AG04449 (cell line): Measurements from ENCODE around the gene DCAF16.

Experiments
- CTCF ChIA-PET: fragments of 350-600 bp; formaldehyde crosslinking; extraction: SDS; loops from one replicate; lab custom pipeline; 2021; ENCODE audit warnings: antibody characterized with exemption; lab: Yijun Ruan, JAX
- POLR2A ChIA-PET: fragments of 400-600, 350-600 bp; formaldehyde crosslinking; extraction: SDS; loops from one replicate; lab custom pipeline; 2020; ENCODE audit warnings: antibody characterized with exemption, inconsistent platforms; lab: Yijun Ruan, JAX
- DNase-seq: peaks from one replicate; pipeline ENCODE4 v3.0.0-alpha.2; 2010; ENCODE audit warnings: low read depth, low spot score
- H3K4me3 ChIP-seq: 2 replicates; pipeline ENCODE4 v1.5.1; 2011; ENCODE audit warnings: low read depth, mild to moderate bottlenecking, control low read depth, low read length
- TF ChIP-seq, protein P1 (sequence below): IDR thresholded peaks from one replicate; pipeline ENCODE4 v1.5.1; 2011; ENCODE audit warnings: mild to moderate bottlenecking, moderate library complexity, low read length, control low read depth, inconsistent platforms; ENCODE audit not compliant: insufficient read depth; ENCODE audit errors: missing control alignments

Gene DCAF16

DNA sequence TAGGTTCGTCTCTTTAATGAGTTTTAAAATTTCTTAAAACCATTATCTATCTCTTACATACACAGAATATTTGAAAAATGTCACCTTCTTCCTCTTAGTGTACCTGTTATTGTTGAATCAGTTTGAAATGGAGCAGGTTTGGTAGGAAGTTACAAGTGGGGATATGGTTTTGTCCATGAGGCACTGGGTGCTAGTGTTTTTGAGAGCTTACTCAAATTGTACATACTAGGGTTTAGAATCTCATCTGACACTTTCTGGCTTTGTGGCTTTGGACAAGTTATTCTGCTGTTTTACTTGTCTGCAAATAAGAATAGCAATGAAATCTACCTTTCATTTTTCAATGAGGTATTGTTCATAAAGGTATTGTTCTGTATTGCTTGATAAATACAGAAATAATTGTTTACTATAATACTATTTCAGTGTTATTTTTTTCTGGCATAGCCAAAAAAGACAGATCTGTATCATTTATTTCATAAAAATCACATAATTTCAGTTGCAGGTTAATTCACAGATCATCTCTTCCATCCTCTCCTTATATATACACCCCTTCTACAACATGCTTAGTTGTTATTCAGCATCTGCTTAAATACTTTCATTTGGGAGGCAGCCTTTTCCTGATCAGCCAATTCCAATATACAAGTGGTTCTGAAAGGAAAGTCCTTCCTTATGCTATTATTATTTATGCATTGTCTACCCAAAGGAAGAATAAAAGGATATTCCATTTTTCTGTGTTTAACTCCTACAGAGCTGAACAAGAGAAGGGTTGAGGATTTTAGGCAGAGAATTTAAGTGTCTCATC lies 13.5 kb upstream of the DCAF16 start:
- H3K4me3 ChIP-seq = no peak overlapping the region
- TF ChIP-seq, protein P1, sequence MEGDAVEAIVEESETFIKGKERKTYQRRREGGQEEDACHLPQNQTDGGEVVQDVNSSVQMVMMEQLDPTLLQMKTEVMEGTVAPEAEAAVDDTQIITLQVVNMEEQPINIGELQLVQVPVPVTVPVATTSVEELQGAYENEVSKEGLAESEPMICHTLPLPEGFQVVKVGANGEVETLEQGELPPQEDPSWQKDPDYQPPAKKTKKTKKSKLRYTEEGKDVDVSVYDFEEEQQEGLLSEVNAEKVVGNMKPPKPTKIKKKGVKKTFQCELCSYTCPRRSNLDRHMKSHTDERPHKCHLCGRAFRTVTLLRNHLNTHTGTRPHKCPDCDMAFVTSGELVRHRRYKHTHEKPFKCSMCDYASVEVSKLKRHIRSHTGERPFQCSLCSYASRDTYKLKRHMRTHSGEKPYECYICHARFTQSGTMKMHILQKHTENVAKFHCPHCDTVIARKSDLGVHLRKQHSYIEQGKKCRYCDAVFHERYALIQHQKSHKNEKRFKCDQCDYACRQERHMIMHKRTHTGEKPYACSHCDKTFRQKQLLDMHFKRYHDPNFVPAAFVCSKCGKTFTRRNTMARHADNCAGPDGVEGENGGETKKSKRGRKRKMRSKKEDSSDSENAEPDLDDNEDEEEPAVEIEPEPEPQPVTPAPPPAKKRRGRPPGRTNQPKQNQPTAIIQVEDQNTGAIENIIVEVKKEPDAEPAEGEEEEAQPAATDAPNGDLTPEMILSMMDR = no peak
- POLR2A ChIA-PET = no interaction called here
- CTCF ChIA-PET = interaction anchor here (4.9 kb wide), 1 partner anchor 8 kb away, joined by 38 read pairs; no protein-coding TSS in a partner anchor
- no peak for DNase-seq

DNA sequence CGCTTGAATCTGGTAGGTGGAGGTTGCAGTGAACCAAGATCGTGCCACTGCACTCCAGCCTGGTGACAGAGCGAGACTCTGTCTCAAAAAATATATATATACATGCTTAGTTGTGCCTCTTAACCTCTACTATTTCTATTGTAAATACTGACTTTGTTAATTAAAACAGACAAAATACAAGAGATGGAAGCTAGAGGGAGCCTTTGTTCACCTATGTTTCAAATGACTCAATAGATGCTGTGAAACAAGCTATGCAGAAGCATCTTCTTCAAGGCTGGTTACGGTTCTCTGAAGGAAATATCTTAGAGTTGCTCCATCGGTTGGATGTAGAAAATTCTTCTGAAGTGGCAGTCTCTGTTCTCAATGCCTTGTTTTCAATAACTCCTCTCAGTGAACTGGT lies 6.5 kb upstream of the DCAF16 start:
- ChIA-PET POLR2A (interaction anchor here (1.0 kb wide), 1 partner anchor 239 kb away, joined by 3 read pairs; no protein-coding TSS in a partner anchor), CTCF (interaction anchor here (0.6 to 3.9 kb wide), 31 partner anchors 9 to 802 kb away, joined by 3 to 38 read pairs (median 5); partner anchors contain the start of gene LCORL)

DNA sequence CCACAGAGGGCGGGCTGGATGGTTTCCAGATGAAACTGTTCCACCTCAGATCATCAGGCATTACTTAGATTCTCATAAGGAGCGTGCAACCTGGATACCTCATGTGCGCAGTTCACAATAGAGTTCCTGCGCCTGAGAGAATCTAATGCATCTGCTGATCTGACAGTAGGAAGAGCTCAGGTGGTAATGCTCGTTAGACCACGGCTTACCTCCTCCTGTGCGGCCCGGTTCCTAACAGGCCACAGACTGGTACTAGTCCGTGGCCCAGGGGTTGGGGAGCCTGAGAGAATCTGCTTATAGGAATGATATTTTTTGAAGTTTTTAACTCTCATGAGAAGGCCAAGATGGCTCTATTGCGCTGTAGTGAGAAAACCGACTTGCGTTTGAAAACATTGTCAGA lies 5.6 kb upstream of the DCAF16 start:
- CTCF ChIA-PET = interaction anchor here (0.8 to 3.9 kb wide), 27 partner anchors 8 to 779 kb away, joined by 3 to 38 read pairs (median 4); no protein-coding TSS in a partner anchor
- no peak for DNase-seq
- H3K4me3 ChIP-seq = no peak overlapping the region
- TF ChIP-seq, protein P1 = no peak
- POLR2A ChIA-PET = no interaction called here

More for the DNA sequence above, 6.5 kb upstream of the DCAF16 start:
- TF ChIP-seq, protein P1 = peak; percentile 54
- H3K4me3 ChIP-seq = no peak overlapping the region
- peak; percentile 47 for DNase-seq

DNA sequence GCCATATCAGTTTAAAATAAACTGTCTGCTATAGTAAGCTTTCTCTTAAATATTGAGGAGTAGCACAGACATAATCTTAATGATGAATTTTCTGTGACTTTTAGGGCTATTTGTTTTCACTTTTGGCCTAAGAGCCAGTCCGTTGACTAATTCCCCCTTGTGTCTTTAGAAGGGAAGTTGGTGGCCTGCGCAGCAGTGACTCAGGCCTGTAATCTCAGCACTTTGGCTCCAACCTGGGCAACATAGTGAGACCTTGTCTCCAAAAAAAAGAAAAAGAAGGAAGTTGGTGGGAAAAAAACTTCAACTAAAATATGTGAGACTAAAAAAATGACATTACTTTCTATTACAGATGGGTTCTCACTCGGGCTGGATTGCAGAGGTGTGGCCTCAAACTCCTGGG lies 3.6 kb upstream of the DCAF16 start:
- POLR2A ChIA-PET = no interaction called here
- CTCF ChIA-PET = interaction anchor here (1.5 to 3.9 kb wide), 2 partner anchors 12 to 779 kb away, joined by 3 to 38 read pairs; no protein-coding TSS in a partner anchor
- DNase-seq = no peak
- peak overlapping the region; percentile 6 for H3K4me3 ChIP-seq
- TF ChIP-seq, protein P1 = no peak

DNA sequence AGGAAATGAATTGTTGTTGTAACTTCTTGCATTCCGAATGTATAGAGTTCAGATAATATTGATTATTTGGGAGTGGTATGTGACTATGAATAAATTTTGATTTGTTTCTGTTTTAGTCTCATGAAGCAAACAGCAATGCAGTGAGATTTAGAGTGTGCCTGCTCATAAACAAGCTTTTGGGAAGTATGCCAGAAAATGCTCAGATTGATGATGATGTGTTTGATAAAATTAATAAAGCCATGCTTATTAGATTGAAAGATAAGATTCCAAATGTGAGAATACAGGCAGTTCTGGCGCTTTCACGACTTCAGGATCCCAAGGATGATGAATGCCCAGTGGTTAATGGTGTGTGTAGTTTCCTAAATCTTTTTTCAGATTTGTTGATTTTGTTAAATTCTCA lies 2.2 kb upstream of the DCAF16 start:
- no peak for DNase-seq
- peak overlapping the region; percentile 82 for H3K4me3 ChIP-seq
- POLR2A ChIA-PET = no interaction called here
- TF ChIP-seq, protein P1 = no peak
- CTCF ChIA-PET = interaction anchor here (0.7 kb wide), 1 partner anchor 264 kb away, joined by 3 read pairs; no protein-coding TSS in a partner anchor

GRCh38 chr4:17812125-17812524 lies 1.6 kb upstream of the DCAF16 start:
- H3K4me3 ChIP-seq = peak overlapping the region; percentile 82
- DNase-seq = no peak
- ChIA-PET POLR2A (no interaction called here), CTCF (interaction anchor here (0.7 kb wide), 1 partner anchor 263 kb away, joined by 3 read pairs; no protein-coding TSS in a partner anchor)
- TF ChIP-seq, protein P1 = no peak
